ENCODE measurements around the gene ADM5.
A peak's percentile ranks its signal among the peaks of the same experiment; 100 is the strongest.

Gene ADM5

GRCh38 chr19:49658566-49659442 is 30.6 kb upstream of the ADM5 start:
- no peak for DNase-seq

GRCh38 chr19:49660338-49660961 is 28.9 kb upstream of the ADM5 start:
- no peak for DNase-seq

DNA sequence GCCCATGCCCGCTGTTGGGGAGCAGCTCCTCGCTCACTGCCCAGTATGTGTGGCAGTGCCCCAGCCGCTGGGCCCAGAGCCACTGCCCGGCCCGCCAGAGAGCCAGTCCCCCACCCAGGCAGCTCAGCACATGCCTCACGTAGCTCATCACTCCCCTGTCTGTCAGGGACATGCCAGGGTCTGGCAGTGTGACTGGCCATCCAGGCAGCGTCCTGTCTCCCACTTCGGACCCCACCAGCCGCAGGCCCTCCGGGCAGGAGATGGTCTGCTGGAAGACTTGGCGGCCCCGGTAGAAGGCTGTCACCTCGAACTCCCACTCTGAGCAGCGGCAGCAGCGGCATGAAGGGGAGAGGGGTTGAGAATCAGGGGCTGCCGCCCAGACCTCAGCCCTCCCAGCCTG is 27.4 kb upstream of the ADM5 start:
- no peak for DNase-seq

DNA sequence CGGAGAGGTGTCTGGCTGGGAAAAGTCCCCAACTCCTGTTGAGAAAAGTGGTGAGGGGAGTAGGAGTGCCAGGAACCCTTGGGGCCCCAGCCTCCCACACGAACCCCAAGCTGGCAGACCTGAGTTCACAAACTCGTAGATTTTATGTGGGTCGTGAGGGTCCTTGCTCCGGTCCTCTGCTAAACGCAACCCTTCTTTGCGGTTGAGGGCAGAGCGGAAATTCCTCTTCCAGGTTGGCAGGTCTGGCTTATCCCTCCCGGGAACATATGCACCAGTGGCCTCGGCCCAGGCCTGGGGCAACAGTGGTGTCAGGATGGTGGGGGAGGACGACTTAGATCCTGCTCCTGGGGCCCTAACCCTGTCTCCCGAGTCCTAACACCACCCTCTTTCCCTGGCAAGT is 26.2 kb upstream of the ADM5 start:
- DNase-seq = no peak

- peak; percentile 91 for DNase-seq
Observed at GRCh38 chr19:49664171-49665035, 25.0 kb upstream of the ADM5 start.

GRCh38 chr19:49665036-49665350 is 24.4 kb upstream of the ADM5 start:
- DNase-seq = no peak

DNA sequence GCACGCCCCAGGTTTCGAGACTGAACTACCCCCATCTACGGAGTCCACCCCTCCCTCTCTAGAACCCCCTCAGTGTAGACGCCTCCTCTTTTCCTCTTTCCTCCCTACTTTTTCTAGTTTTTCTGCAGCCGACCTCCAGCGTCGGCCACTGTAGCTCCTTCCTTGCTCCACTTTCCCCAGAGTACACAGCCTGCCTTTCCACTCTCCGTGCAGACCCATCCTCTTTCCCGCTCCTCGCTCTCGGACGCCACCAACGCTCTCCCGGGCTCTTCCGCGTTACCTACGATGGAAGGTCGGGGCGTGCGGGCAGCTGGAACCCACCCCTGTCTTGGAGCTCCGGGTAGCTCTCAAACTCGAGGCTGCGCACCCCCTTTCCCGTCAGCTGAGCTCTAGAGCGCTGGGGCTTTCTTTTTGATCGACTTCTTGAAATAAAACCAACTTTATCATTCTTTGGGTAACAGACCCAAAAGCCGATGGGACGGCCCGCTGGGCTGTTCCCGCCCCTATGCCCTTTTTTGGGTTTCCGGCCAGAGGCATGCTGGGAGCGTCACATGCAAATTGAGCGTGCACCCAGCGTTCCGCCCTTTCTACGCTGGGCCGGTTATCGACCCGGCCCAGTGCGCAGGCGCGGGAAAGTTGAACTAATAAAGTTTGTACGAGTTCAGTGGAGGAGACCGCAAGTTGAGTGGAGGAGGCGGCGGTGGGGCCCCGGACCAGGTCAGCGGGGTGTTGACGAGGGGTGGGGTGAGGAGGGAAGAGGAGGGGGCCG is 23.9 kb upstream of the ADM5 start, which contains the start of the genes BCL2L12 and IRF3:
TSS of gene BCL2L12 (plus strand) at position 583 of the 769 bp plus-strand sequence. CDS start 760 bp downstream, outside the sequence.
TSS of gene IRF3 (minus strand) at position 507 of the 769 bp plus-strand sequence. CDS start 1,019 bp downstream, outside the sequence.
- peak; percentile 99 for DNase-seq

DNA sequence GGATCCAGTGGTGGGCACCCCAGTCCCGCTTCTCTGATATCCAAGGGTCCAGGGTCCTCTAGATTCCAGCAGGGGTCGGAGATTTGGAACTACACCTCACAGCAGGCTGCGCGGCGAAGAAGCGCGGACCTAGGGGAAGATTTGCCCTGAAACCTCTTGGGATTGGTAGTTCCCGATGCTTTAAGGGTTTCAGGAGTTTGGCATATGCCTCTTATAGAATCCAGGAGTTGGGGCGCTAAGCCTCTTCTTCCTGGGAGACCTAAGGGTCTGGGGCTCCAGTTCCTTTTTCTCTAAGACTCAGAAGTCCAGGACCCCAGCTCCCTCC is 23.3 kb upstream of the ADM5 start:
- no peak for DNase-seq

DNA sequence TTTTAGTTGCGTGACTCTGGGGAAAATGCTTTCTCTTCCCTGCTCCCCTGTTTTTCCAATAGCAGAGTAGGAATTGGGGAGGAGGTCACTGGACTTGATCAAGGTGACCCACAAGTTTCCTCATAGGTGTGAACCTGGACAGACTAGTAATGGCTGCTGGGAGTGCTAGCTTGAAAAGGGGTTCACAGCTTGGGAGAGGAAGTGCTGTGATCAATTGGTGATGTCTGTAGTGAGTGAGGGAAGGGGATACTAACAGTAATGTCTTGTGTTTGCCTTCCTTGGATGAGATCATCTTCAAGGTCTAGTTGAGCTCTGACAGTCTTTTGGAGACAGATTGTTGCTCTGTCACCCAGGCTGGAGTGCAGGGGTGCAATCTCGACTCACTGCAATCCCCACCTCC is 21.9 kb upstream of the ADM5 start:
- no peak for DNase-seq

GRCh38 chr19:49669516-49669915 is 19.9 kb upstream of the ADM5 start:
- no peak for DNase-seq

DNA sequence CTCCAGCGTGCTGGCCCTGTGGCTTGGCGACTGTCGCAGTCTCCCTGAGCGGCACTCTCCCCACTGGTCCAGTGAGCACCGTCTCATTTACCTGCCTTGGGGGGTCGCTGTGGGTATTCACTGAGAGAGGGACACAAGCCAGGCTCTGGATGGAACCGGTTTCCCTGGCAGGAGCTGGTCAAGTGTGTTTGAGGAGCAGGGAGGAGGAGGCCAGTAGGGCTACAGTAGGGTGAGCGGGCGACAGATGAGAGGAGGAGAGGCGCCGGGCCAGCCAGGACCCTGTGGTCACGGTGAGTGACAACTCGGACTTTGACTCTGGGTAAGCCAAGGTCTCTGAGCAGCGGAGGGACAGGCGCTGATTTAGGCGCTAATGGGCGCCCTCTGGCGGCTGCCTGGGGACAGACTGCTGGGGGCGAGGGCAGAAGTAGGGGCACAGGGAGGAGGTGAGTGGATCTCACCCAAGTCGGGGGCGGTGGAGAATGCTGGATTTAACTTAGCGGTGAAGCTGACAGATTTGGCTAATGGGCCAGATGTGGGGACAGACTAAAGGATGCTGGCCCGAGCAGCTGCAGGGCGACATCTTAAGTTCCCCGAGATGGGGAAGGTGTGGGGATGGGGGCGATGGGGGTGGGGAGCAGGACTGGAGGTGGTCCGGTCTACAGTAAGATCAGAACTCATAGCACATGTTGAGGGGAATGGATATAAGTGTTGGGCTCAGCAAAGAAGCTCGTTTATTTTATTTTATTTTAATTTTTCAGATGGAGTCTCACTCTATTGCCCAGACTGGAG is 17.1 kb upstream of the ADM5 start:
- DNase-seq = peak; percentile 82

DNA sequence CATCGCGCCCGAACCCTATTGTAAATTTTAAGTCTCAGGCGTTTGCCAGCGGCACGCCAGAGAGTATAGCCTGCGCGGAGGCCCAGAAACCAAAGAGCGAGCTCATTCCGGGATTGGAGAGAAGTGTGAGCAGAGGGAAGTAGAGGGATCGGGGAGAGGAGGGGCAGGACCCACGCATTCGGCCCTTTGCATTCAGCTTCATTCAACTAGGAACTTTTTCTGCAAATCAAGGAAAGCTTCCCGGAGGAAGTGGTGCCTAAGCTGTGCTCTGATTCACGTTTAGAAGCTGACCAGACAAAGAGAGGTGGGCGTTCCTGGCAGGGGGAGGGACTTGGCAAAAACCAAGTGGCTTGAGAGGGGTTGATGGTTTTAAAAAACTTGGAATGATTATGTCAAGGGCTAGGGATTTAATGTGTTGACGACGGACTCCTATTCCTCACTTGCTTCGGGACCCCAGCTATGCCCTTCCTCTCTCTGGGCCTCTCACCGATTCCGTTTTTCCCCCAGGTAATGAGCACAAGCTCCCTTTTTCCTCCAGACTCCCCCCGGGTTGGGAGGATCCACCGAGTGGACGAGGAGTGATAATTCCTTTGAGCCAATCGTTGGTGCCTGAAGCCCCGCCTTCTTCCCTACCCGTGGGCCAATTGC is 13.1 kb upstream of the ADM5 start:
- DNase-seq = no peak

GRCh38 chr19:49676784-49677230 is 12.6 kb upstream of the ADM5 start:
- peak; percentile 100 for DNase-seq

DNA sequence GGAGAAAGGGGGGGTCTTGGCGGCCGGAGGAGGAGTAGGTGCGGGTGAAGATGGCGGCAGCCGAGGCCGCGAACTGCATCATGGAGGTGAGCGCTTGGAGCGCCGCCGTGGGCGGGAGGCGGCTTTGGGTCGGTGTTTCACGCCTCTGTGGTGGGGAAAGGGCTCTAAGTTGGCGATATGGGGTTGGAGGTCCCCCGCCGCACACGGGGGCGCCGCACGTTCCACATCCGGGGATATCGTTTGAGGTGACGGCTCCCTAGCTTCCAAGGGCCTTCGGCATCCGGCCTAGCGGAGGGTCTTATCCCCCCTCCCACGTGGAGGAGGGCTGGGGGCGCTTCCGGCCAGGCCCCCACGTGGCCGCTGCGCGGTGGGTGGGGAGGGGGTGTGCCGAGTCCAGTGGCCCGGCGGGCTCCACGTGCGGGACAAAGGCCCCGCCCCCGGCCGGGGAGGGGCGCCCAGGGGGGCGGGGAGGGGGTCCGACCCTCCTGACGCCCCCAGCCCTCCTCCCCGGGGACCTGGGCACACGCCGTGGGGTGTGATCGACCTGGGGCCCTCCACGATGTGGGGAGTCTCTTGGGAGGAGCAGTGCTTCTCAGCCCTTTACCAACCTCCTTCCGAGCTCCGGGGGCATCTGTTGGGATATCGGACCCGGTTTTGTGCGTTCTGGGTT is 12.0 kb upstream of the ADM5 start, which contains the start of gene PRMT1:
TSS of gene PRMT1 (plus strand) at position 41 of the 670 bp plus-strand sequence. CDS start at position 51, 10 bp downstream.
- no peak for DNase-seq

DNA sequence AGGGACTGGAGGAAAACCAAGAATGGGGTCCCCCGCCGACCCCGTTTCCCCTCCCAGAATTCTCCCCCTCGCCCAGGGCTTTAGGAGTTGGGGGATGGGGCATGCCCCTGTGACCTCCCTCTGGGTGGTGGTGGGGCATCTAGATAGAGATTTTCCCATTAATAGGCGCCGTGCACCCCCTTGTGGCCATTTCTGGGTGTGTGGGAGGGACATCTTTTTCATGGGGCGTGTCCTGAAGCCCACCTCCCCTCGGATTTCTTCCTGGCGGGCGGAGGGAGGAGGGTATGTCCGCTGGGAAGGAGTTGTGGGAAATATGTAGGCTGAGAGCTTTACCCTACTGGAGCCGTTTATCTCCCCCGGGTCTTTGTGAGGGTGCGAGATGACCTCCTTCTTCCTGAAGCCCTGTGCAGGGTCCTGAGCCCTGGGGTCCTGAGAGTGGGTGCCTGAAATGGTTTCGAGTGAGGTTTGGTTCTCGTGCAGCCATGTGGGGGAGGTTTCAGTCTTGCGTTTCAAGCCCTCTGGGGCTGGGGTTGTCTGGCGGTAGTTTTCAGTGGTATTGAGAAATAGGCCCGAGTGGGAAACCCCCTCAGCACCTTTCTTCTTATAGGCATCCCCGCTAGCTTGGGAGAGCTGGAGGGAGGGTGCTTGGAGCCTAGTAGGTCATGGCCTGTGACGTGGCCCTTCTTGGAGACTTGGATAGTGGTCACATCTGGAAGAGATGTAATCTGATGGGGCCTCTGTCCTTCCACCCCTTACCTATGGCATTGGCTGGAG is 11.3 kb upstream of the ADM5 start:
- DNase-seq = peak; percentile 87

DNA sequence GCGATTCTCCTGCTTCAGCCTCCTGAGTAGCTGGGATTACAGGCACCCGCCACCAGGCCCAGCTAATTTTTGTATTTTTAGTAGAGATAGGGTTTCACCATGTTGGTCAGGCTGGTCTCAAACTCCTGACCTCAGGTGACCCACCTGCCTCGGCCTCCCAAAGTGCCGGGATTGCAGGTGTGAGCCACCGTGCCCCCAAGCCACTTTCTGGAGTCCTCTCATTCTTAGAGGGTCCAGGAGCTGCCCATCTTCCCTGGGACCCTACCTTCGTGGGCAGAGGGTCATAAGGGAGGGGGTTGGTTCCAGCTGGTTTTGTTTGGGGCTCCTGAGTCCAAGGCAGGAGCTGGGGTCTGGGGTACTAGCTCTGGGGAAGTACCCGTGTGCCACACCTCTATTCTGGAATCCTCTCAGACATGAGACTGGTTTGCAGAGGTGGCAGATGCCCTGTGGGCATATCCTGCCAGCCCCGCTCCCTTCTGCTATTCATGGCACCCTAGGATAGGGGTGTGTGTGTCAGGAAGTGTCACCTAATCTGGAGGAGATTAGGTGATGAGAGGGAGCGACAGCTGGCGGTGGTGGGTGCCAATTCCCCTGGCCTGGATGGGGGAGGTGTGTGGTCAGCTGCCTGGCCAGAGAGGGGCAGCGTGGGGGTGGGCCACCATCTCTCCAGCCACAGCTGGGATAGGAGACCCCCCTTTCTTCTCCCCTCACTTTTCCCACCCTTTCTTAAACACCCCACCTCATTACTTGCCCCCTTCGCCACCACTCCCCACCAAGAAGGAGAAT is 10.2 kb upstream of the ADM5 start:
- no peak for DNase-seq

DNA sequence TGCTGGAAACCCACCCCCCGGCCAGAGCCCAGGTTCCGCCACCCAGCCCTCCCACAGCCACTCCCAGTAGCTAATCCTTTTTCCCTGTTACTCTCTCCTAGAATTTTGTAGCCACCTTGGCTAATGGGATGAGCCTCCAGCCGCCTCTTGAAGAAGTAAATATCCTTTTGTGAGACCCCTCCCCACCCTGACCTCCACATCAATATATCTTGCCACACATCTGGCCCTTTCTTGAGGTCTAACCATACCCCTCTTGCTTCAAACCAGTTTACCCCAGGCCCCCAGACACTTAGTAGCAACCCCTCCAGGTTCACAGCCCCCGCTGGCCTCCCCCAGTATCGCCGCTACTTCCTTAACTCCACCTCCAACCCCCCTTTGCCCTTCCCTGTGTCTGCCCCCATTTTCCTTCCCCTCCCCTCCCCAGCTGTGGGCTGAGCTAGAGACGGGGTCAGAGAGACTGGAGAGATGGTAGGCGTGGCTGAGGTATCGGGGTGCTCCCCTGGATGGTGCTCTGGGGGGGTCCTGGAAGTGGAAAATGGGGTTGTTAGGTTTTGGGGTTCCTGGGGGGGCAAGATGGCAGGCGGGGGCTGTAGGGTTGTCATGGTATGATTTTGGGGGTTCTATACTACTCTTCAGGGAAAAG is 9.5 kb upstream of the ADM5 start:
- DNase-seq = no peak

Measured in CD4-positive, alpha-beta T cell treated with Interleukin-17A for 1 hour (primary cell).